GM19043 (cell line): ENCODE results near the gene CFAP65.
A peak's percentile ranks its signal among the peaks of the same experiment; 100 is the strongest.

Source experiments
- ATAC-seq: cut with Tn5 transposase; IDR thresholded peaks from one replicate; pipeline ENCODE4 v1.9.1; 2021; ENCODE audit warnings: low read depth; ENCODE audit not compliant: unreplicated experiment

CFAP65 gene

DNA sequence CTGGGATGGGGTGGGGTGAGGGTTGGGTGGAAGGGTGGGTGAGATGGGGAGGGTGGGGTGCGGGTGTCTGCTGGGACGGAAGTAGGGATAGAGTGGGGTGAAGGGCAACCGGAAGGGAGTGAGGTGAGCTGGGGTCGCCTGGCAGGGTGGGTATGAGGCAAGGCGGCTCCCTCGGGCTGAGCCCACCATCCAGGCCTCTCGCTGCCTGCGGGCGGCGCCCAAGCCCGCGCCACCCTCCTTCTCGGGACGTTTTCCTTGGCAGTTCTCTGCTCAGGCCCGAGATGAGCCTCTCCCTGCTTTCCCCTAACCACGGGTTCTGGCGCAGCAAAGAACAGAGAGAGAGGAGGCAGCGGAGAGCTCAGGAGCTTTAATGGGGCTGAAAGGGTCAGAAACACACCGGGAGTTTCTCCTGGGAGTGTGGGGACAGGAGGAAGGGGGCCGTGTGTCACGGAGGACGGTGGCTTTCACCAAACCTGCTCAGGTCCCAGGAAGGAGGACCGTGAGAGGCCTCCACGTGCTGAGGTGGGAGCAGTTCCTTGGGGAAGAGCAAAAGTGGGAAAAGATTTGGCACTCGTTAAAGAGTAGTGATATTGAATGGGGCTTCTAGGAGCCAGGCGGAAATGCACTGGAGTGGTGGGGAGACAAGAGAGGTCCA, 60.5 kb downstream of the CFAP65 start:
- ATAC-seq, result no peak

DNA sequence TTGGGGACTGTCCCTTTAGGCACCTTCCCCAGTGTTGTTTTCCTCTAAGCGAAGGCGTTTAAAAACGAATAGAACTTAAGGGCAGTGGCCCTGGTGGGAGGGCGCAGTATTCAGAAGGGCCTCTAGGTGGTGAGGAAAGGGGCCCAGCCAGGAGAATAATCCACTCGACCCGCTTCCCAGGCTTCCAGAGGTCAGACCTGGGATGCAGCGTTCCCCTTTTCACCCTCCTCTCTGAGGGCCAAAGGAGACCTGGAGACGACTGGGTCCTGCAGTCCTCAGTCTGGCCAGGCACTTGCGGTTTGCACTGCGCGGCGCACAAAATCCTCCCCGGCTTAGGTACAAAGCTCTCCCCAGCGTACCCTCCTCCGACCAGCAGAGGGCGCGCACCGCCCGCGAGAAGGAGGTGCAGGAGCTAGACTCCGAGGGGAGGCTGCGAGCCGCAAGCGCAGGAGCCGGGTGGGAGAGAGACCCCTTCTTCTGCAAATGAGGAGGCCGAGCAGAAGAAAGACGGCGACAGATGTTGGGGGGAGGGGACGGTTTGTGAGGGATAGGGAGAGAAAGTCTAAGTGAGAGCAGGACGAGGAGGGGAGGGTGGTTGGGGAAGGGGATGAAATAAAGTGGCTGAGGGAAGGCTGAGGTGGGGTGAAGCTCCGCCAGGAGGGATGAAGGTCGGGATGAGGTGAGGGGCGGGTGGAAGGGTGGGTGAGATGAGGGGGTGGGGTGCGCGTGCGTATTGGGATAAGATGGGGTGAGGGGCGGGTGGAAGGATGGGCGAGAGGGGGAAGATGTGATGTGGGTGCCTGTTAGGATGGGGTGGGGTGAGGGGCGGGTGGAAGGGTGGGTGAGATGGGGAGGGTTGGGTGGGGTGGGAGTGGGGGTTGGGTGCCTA, 61.2 kb downstream of the CFAP65 start:
- peak; percentile 79 for ATAC-seq

DNA sequence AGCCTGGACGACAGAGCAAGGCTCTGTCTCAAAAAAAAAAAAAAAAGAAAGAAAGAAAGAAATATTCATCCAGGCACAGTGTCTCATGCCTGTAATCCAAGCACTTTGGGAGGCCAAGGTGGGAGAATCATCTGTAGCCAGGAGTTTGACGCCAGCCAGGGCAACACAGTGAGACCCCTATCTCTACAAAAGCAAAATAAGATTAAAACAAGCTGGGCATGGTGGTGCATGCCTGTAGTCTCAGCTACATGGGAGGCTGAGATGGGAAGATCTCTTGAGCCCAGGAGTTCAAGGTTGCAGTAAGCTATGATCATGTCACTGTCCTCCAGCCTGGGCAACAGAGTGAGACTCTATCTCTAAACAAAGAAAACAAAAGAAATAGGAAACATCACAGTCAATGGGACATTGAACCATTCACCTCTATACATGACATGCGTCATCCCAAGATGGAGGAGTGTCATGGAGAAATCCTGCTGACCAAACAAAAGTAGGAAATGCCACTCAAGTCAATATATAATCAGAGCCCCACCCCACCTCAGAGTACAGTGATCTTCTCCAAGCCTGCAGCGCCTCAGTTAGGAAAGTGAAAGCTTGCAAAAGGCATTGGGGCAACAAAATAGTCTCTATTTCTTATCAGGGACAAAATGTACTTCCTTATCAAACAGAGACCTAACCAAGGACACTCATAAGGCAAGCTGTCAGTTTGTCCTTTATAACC, 66.1 kb downstream of the CFAP65 start:
- no peak for ATAC-seq

DNA sequence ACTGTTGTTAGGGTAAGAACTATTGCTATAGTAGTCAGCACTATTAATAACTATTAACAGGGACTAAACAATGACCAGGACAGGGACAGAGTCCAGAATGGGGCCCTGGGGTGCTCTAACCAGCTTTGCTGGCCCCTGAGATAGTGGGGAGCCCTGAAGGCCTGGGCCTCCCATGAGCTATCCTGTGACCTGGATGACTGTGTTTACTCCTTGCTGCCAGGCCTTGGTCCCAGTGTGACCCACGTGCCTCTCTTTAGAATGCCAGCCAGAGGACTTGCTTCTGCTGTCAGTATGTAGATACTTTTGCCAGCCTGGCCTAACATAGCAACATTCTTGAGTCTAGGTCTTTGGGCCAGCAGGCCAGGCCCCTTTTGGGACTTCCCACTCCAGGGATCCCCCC, 70.4 kb downstream of the CFAP65 start:
- ATAC-seq, result no peak

DNA sequence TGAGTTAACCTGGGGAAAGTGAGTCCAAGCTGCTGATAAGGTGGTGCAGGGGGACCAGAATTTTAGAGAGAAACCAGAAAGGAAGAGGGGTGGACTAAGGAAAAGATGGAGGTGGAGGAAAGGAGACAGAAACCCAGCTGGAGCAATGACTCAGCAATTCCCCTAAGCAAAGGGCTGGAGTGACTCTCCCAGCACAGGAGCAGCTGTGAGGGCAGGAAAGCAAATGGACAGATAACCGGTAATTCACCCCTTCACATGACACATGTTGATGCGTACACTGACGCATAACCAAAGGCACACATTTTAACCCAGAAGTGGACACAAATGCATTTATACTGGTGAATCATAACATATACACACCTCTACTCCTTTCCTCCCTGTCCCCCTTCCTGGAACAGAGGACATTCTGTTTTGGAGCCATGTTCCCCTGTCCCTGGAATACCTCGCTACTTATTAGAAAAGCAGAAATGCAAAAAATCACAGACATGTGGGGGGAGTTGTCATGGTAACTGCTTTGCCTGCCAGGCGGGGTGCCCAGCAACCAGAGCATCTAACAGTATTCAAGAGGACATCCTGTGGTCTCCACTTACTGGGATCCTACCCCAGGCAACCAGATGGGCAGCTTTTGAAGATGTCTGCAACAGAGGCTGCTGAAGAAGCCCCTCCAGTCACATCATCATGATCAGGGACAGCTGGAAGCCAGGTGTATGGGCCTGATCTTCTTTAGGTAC, 77.1 kb downstream of the CFAP65 start:
- ATAC-seq, result no peak

DNA sequence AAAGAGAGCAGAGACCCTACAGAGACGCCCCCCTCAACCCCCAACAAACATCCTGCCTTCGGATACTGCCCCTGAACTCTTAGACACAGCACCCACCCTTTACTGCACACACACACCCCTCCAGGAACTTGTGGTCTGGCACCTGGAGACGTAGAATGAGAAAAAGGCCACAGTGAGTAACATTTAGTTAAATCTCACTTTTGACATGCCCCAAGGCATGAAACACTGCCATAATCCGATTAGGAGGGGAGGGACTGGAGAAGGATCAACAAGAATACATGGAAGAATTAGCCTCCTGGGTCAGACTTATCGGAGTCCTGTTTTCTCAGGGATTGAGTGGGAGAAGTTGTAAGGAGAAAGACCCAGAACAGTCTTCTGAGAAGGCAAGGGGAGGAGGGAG, 77.7 kb downstream of the CFAP65 start:
- no peak for ATAC-seq

DNA sequence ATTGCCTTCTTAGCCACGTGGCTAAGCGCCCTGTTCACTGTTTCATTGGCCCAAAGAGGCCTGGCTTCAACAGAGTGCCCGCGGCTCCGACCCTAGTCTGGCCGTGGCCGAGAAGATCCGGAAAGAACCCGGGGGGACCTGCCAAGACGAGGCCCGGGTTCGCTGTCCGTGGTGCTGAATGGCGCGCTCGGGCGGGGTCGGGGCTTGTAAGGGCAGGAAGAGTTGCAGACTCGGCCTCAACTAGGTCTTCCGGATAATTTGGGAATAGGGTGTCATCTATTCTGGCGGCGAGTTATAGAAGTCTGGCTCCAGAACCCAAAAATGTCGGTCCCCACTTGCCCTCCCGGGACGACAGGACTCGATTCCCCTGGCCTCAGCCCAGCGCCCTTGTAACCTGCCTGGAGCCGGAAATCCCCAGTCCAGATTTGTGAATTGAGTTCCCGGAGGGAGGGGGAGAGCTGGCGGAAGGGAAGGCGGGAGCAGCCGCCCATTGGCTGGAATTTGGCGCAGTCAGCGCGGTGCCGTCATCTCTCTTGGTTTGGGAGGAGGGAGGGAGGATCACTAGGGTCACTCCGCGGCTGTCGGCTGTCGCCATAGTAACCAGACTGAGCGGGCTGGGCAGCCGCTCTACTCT, 78.3 kb downstream of the CFAP65 start:
- ATAC-seq, result no peak

DNA sequence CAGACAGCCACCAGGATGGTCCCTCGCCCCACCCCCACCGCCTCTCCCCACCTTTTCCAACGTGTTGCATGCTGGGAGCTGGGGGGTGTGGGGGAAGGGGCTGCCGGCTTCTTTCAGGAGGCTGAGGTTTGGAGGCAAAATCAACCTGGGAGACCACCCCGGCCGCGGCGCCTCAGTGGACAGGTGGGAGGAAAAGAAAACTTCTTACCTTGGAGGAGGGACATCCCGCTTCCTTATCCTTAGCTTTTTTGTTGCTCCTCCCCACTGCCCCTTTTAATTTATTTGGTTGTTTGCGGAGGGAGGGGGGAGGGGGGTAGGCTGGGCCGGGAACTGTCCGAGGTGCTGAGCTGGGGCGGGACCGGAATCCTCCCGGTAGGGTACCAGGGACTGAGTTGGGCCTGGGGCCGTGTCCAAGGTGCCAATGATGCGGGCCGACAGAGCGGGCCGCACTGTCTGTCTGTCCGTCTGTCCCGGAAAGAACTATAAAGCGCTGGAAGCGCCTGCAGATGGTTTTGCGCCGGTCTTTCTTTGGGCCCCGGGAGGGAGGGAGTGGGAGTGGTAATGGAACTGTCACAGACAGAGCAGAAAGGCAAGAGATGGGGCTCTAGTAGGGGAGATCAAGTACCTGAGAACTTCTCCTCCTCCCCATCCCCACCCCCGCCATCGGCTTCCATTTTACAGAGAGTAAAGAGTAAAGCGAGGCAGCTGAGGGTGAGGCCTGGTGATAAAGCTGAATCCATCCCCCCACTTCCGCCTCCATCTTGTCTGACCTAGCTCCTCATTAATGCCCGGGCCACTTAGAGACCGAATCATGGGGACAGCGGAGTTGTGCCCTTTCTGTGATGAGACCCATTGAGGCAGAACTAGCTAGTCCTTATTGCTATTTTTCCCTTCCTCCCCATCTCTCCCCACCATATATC, 79.4 kb downstream of the CFAP65 start:
- no peak for ATAC-seq

DNA sequence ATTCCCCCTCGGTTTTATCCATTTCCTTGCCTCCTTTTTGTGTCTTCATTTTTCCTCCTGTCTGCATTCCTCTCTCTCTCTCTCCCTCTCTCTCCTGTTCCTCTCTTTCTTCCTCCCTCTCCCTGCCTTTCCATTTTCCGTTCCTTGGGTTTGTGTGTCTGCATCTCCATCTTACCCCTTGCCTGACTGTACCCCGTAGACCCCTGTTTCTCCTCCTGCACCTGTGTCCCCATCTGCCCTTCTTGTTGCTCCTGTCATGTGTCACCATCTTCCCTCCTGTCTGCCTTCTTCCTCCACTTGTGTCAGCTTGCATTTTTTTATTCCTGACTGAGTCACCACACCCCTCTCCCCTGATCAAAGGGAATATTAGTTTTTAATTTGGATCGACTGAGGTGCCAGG, 80.1 kb downstream of the CFAP65 start:
- no peak for ATAC-seq

DNA sequence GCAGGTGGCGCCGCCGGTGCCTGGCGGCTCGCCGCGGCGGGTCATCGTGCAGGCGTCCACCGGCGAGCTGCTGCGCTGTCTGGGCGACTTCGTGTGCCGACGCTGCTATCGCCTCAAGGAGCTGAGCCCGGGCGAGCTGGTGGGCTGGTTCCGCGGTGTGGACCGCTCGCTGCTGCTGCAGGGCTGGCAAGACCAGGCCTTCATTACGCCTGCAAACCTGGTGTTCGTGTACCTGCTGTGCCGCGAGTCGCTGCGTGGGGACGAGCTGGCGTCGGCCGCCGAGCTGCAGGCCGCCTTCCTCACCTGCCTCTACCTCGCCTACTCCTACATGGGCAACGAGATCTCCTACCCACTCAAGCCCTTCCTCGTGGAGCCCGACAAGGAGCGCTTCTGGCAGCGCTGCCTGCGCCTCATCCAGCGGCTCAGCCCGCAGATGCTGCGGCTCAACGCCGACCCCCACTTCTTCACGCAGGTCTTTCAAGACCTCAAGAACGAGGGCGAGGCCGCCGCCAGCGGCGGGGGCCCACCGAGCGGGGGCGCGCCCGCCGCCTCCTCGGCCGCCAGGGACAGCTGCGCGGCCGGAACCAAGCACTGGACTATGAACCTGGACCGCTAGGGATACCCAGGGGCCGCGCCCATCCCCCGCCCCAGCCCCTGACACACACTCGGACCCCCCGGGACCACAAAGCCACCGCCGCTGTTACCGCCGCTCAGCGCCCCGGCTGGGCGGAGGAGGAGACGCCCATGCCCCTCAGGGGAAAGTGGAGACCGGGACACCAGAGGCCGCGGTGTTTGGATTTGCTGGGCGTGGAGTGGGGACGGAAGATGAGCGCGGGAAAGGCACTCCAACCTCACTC, 80.8 kb downstream of the CFAP65 start:
- ATAC-seq, result no peak

DNA sequence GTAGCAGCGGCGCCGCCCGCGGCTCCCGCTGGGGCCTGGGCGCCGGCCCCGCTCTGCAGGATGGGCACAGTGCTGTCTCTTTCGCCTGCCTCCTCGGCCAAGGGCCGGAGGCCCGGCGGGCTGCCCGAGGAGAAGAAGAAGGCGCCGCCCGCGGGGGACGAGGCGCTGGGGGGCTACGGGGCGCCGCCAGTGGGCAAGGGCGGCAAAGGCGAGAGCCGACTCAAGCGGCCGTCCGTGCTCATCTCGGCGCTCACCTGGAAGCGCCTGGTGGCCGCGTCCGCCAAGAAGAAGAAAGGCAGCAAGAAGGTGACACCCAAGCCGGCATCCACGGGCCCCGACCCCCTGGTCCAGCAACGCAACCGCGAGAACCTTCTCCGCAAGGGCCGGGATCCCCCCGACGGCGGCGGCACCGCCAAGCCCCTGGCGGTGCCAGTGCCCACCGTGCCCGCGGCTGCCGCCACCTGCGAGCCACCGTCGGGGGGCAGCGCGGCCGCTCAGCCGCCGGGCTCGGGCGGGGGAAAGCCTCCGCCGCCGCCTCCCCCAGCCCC, 81.5 kb downstream of the CFAP65 start:
- peak; percentile 7 for ATAC-seq

DNA sequence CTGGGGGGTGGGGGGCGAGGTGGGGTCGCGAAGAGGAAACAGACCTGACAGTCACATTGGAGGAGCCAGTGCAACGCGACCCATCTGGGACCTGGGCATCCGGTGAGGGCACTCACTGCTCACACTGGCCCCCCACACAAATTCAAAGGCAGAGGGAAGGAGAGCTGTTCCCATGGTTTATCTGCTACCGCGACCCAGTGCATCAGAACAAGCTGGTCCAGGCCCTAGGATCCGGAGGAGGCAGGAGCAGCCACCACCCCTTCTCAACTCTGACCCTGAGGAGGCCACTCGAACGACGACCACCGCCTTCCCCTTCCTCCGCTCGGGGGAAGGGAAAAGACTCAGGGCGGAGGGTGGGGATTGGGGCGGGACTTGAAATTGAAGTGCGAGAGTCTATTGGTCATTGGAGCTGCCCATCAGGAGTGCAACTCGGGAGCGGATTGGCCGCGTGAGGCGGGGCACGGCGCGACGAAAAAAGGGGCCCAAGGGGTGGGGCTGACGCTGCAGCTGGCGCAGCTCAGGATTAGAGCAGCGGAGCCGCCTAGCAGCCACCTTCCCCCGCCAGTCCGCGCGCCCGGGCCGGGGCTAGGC, 82.1 kb downstream of the CFAP65 start, which contains the start of gene CDK5R2:
CDK5R2 (plus strand) TSS at position 526 of the 591 bp plus-strand sequence. CDS start 155 bp downstream, outside the sequence.
- peak; percentile 98 for ATAC-seq

DNA sequence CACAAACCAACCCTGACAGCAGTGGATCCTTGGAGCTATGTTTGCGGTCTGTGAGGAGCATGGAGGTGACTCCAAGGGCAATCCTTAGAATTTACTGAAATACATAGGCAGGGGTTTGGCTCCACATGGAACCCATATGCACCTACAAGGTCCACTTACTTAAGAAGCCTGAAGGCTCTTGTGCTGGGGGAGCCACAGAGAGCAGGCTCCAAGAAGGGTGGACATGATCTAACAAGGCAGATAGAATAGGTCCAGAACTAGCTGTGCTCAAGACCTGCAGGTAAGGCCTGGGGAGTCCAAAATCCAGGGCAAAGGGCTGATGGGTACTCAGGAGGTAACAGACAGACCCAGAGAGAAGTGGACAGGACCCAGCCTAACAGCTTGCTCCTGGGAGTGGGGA, 83.0 kb downstream of the CFAP65 start:
- no peak for ATAC-seq

DNA sequence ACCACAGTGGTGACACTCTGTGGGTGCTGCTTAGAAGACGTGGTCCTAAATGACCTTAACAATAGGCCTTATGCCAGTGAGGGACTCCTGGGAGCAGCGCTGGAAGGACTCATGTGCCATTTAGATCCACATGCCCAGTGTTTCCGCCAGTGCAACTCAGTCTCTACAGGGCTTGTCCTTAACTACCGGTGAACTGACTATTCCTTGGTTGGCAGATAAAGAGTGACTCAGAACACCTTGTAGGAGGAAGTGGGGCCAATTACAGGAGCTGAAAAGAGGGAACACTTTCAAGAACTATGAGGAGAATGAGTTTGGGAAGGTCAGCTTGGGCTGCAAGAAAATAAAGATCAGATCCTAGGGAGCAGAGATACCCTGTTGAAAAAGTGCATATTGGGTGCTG, 83.6 kb downstream of the CFAP65 start:
- no peak for ATAC-seq

DNA sequence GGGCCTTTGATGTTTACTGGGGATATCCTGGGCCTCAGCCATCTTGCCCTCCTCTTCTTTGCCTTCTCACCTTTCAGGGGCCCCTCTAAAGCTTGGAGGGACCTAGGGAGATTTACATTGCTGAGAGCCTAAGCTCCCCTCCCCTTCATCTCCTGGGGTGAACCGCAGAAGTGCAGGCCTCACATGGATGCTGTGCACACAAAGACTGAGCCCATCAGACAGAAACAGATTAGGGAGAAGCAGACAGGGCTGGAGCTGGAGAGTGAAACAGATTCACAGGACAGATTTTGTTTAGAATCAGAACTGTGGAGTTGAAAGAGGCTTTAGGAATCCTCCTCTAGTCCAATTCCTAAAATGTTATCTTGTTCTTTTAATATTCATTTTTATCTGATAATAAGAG, 85.3 kb downstream of the CFAP65 start:
- no peak for ATAC-seq

DNA sequence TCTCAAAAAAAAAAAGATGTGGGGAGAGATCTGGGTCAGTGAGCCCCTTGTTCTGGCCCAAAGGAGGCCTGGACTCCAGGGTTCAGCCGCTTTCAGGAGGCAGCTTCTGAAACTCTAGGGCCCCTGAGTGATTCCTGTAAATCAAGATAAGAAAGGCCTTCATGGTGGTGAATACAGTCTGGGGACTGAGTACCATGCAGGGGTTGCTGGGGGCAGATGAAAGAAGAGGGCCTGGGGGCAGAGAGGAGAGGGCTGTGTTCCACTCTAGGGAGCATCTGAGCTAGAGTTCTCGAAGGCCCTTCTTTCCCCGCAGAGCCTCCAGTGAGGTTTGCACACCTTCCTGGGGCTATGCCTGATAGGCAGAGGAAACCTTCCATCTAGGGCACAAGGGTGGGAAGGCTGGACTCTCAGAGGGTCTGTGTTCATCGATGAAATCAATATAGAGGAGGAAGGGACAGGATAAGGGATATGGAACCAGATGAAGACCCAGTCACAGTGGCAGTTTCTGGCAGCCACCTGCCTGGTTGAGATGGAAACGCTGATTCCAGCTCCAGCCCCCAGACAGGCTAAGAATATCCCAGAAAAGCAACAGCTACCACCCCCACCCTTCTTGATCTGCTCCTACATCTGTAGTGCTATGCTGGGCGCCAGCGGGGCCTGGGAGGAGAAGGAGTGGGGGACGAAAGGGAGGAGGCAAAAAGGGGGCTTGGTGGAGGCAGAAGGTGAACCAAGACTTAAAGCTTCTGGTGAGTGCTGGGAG, 86.6 kb downstream of the CFAP65 start:
- no peak for ATAC-seq
